GM12872 (cell line): Measurements from ENCODE around the gene MYCBP2.

Experiments used
- TF ChIP-seq, protein P1 (sequence below): IDR thresholded peaks from 3 replicates; pipeline ENCODE4 v1.5.1; 2011; ENCODE audit warnings: low read depth, mild to moderate bottlenecking, low read length, moderate library complexity; ENCODE audit not compliant: insufficient read depth

Gene MYCBP2

DNA sequence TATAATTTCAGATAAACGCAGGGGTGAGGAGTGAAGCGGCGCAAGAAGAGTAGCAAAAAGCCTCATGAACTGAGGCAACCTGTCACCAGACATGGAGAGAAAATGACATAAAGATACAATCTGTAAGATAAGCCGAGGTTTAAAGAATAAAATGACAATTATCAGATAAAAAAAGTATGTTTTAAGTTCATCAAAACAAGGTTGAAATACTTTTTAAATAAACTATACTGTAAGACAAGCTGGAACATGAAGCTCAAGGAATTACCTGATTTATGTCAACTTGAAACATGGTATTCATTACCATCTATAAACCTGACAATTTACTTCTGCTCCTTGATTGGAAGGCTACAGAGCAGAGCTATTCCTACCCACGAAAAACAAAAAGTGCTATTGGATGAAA lies 61.6 kb downstream of the MYCBP2 start:
- TF ChIP-seq, protein P1, sequence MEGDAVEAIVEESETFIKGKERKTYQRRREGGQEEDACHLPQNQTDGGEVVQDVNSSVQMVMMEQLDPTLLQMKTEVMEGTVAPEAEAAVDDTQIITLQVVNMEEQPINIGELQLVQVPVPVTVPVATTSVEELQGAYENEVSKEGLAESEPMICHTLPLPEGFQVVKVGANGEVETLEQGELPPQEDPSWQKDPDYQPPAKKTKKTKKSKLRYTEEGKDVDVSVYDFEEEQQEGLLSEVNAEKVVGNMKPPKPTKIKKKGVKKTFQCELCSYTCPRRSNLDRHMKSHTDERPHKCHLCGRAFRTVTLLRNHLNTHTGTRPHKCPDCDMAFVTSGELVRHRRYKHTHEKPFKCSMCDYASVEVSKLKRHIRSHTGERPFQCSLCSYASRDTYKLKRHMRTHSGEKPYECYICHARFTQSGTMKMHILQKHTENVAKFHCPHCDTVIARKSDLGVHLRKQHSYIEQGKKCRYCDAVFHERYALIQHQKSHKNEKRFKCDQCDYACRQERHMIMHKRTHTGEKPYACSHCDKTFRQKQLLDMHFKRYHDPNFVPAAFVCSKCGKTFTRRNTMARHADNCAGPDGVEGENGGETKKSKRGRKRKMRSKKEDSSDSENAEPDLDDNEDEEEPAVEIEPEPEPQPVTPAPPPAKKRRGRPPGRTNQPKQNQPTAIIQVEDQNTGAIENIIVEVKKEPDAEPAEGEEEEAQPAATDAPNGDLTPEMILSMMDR: no peak

DNA sequence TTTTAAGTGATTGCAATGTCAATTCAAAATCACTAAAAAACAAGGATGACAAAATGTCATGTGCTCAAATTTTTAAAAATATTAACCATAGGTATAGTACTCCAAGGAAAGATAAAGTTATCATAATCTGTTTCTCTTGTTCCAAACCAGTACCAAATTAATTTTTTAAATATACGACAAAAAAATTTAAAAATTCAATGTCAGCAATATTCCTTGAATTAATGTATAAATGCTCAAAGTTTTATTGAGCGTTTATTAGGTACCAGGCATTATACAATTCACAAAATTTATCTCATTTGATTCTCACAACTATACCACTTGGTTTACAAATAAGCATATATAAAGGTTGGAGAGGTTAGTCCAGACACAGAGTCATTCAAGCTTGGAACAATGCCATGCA lies 64.7 kb downstream of the MYCBP2 start:
- TF ChIP-seq, protein P1: no peak

DNA sequence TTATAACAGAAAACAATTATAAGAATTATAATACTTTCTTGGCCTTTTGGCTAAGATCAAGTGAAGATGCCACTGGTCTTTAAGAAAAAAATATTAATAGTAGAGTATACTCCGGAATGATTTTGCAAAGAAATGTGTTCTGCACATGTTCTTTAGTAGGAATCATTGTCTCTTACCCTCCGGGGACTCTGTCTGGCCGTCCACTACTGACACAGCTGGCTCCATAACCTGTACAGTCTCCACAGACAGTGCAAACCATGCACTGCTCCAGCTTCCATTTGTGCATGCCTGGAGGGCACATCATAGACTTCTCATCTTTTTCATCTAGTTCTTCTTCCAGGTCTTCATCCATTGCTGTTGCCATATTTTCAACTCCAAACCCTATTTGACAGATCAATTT lies 75.9 kb downstream of the MYCBP2 start:
- TF ChIP-seq, protein P1: no peak

GRCh38 chr13:77239312-77239711 lies 87.6 kb downstream of the MYCBP2 start:
- TF ChIP-seq, protein P1: no peak

- TF ChIP-seq, protein P1: no peak
Observed at GRCh38 chr13:77235456-77236022, 91.4 kb downstream of the MYCBP2 start.

GRCh38 chr13:77233159-77233558 lies 93.7 kb downstream of the MYCBP2 start:
- TF ChIP-seq, protein P1: no peak

DNA sequence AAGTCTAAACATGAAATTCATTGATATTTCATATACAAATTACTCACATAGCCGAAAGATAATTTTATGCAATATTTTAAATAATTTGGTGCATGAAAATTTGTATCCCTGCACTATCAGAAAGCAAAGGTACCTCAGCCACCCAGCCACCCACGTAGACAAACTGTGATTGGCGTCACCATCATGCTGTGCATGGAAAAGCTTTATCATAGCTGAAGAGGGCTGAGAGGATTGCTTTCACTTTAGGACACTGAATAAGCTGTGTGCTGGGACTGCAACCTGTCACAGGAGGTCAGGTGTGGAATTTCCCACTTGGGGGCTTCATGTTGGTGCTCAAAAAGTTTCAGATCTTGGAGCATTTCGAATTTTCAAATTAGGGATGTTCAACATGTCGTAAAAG lies 96.3 kb downstream of the MYCBP2 start:
- TF ChIP-seq, protein P1: no peak
